COR-L47 (cell line): ENCODE results near the gene TBATA.

Experiments
- DNase-seq: peaks from one replicate; lab custom pipeline; 2025; lab: John Stamatoyannopoulos, UW

Gene TBATA

DNA sequence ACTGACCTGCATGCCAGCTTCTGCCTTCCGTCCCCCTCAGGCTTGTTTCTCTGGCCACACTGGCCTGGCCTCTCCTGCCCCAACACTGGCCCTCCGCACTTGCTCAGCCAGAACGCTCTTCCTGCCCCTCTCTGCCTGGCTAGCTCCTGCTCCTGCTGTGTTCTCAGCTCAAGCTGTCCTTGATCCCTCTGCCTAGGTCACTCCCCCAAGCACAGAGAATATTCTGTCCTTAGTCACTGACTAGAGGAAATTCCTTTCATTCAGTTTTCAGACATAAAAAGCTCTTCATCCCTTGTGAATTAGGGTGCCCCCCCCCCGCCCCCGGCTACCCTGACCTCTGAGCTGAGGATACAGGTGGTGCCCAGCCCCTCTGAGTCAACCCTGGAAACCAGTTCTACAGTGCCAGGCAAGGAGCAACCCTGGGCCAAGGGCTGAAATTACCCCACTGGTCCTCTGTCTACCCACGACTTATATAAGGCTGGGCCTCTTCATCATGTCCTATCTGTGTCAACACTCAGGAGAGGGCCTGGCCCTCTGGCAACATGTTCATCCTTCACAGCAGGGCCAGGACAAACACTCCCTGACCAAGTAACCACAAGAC is 23.9 kb upstream of the TBATA start:
- no peak for DNase-seq

GRCh38 chr10:70807556-70807955 is 22.4 kb upstream of the TBATA start:
- no peak for DNase-seq

DNA sequence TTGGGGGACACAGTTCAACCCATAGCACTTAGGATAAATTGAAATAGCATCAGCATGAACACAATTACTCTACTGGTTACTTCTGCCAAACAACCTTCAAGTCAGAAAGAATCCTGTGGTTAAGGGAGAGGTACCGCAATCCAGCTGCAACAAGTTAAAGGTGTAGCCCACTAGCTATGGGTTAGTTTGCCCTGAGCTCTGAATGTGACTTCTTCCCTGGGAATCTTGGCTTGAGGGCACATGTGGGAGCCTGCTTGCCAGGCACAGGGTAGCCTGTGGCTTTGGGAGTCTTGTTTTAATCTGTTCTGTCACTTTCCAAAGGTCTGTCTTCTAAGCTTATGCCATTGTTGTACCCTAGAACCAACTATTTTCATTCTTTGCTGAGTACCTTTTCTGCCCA is 21.7 kb upstream of the TBATA start:
- DNase-seq, result no peak

GRCh38 chr10:70805619-70806215 is 20.5 kb upstream of the TBATA start:
- DNase-seq, result no peak

GRCh38 chr10:70804421-70804808 is 19.2 kb upstream of the TBATA start:
- DNase-seq, result no peak

DNA sequence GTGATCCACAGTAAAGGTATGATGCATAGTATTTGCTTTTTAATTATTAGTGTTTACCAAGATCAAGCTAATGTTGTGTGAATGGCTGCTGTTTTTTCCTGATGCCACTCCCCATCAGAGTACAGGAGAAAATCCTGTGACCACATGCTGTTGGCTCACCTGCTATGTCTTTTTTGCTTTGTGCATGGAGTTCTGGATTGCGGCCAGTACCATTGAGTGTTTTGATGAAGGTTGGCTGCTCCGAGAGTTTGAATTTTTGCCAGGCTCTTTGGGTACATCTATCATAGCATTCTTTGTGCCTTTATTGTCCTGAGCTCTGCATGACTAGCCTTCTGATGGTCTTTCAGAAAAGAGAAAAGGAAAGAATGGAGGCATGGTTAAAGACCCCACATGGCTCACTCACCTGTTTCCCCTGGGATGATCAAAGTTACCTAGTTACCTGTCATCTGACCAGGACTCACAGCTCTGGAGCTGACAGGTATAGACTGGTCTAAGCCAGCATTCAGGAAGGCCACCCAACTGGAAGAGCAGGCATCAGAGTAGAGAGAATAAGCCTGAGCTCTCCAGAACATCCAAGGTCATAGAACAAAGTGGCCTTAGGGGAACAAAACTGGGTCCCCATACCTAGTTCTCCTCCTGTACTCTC is 18.7 kb upstream of the TBATA start:
- DNase-seq, result peak; percentile 93

- DNase-seq, result no peak
Observed at GRCh38 chr10:70801854-70802253, 16.7 kb upstream of the TBATA start.

DNA sequence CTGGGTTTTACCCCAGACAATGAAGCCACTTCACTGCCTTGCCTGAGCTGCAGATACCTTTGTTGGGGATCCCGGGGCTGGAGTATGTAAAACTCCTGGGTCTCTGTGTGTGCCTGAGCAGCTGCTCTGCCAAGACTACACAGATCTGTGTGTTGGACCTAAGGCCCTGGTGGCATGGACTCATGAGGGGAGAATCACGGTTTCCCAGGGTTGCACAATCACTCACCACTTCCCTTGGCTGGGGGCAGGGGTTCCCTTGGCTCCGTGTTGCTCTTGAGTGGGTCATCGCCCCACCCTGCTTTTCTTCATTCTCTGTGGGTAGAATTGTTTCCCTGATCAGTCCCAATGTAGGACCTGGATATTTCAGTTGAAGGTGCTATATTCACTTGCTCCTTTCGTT is 13.9 kb upstream of the TBATA start:
- no peak for DNase-seq

GRCh38 chr10:70797840-70798239 is 12.7 kb upstream of the TBATA start:
- no peak for DNase-seq

- no peak for DNase-seq
Observed at GRCh38 chr10:70795613-70796012, 10.4 kb upstream of the TBATA start.

- no peak for DNase-seq
Observed at GRCh38 chr10:70791386-70792039, 6.3 kb upstream of the TBATA start.

DNA sequence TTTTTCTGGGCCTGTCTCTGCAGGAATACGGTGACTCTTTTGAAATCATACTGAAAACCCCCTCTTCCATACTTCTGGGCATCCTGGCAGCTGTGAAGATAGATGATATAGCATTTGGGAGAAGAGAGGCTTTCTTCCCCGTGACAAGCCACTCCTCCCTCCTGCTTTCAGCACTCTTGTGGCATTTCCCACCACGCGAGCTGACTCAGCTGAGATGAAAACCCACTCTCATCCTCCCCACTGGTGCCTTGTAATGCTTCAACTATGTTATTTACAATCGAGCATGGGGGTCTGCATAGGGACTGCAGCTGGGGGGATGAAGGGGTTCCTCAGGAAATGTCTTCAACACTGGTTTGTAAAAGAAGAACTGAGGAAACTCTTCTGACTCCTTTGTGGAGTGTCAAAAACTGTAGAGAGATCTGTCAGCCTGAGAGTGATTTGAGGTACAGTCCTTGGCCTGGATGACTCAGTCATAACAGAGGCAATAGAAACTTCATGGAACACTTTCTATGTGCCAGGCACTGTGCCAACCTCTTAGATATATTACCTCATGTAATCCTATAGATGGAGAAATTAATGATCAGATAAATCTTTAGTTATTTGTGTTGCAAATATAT is 1.7 kb upstream of the TBATA start:
- DNase-seq, result no peak

DNA sequence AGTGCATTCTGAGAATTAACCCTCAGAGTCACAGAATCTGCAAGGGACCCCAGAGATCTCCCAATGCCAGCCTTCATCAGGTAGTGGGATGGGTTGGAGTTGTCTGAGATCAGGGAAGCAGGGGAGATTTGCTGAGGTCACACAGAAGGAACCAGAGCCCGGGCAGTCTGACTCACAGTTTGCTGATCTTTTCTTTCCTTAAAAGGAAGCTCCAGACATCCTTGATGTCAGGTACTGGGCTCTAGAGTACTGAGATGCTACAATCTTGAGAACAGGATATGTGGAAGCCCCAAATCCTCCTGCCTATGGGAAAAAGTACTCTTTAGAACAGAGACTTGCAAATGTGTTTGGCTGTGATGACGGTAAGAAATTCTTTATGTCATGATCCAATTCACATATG is 706 bp downstream of the TBATA start:
- no peak for DNase-seq

- DNase-seq, result no peak
Observed at GRCh38 chr10:70784016-70784415, 1.2 kb downstream of the TBATA start.

DNA sequence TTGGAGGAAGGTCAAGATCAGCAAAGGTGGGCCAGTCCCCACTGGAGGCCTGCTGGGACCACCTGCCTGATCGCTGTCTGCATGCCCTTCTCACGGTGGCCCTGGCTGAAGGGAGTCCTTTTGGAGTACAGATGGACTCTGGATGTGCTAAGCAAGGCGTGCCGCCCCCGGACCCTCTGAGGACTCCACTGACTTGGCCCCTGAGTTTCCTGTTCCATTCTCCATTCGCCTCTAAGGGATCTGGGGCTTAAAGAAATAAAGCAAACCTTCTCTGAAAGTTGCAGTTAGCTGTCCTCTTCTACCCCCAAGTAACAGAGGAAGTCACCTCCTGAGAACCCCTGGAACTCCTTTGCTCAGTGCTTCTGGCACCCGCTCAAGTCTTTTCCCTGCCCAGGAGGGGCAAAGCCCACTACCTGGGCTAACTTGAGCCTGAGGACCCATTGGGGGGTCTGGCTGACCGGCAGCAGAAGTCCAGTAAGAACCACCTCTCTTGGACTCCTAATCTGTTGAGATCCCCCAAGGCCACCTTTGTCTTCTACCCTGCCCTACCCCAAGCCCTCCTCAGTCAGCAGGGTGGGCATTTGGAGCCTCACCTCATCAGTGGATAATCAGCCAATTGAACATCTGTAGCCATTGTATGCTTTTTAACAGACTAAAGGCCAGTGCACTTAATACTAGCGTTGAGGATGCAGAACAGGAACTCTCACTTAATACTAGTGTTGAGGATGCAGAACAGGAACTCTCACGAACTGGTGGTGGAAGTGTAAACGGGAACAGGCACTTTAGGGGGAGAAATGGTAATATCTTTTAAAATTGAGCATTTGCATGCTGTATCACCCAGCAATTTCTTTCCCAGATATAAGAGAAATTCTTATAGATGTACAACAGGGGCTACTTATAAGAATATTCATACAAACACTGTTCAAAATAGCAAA is 2.2 kb downstream of the TBATA start:
- DNase-seq, result no peak

DNA sequence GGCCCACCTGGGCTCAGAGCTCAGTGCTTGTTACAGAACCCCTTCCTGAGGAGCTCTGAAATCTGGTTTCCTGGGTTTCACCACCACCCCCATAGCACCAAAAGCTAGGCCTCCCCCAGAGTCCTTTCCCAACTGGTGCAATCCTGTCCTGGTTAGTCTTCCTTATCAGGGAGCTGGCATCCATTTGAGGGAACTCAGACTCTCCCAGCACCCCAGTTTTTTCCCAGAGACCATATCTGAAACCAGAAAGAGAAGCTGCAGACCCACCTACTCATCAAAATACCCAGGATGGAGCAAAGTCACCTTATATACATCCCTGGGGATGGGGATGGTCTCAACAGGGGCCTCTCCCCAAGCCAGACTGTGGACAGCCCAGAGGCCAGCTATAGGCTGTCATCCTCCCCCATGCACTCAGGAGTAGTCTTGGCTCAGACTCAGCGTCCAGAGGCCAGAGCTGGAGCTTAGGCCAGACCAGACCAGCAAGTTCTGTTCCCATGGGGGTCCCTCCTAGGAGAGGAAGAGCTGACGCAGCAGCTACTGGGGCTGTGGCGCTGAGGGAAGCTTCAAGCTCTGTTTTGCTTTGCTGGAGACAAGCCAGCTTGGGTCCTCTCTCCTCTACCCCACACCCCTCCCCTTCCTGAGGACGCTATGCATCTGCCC is 3.0 kb downstream of the TBATA start:
- no peak for DNase-seq

DNA sequence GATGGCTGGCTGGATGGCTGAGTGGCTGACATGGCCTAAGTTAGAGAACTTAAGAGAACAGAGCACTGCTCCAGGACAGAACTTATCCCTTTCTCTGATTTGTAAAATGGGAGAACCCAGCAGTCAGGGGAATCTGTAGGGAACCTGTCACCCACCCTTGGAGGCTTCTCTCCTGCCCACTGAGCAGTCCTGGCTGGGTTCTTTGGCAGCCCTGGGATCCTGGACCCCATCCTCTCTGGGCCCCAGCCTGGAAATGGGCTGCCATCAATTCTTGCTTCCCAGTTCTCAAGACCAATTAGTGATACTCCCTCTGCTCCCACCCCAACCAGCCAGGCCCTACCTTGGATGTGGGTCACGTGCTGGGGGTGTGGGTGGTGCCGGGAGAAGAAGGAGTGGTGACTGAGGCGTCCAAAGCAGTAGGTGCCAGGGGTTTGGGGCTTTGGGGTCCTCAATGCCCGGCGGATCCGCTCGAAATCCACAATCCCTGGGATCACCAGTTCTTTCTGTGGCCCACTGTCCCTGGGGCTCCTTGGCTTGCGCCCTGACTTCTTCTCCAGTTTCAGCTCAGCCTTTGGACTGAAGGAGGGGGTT is 3.6 kb downstream of the TBATA start:
- no peak for DNase-seq

DNA sequence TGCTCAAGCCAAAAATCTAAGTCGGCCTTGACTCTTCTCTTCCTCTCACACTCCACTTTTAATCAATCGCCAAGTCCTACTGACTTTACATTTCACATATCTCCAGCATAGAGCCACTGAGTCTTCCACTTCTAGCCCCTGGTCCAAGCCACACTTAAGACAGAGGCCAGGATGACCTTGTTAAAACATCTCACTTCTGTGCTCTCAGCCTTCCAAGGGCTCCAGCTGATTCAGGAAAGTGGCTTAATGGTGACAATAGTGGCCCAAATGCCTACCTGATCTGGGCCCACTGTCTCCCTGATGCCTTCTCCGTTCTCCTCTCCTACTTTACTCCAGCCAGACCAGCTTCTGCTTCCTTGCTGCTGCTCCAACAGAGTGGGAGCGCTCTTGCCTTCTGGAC is 4.4 kb downstream of the TBATA start:
- DNase-seq, result no peak

GRCh38 chr10:70780370-70780760 is 4.8 kb downstream of the TBATA start:
- no peak for DNase-seq

DNA sequence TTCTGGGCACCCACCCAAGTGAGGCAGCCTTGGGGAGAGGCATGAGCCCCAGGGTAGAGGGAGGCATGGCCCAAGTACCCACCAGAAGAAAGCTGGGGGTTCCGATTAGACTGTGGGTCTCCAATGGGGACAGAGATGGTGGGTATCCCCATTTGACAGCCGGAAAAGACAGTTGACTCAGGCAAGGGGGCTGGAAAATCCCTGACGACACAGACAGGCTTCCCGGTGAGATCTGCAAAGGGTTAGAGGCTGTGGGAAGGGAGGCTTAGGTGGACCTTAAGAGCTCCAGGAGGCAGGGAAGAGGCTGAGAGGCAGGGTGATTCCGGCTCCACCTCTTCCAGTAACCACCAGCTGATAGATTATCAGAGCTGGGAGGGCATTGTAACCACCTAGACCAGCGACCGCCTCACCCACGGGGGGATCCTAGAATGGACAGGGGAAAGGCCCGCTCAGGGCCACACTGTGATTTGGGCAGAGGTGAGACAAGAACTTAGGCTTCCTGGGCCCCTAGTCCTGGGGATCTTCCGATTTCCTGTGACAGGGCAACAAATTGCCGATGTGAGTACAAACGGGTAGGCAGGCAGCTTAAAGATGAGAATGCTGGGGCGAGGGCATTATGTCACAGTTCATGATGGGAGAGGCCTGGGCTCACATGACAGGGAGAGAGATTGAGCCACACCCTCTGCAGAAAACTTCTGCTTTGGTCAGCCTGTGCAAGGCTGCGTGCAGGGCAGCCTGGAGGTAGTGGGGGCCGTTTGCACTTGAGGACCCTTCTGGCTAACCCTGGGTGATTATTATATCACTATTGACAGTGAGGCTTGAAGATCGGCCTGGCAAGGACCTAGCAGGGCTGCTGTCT is 5.4 kb downstream of the TBATA start:
- DNase-seq, result no peak
